Fibroblast of lung (primary cell): Measurements from ENCODE around the gene B2M. TPM values are rescaled to one million over a fixed set of nuclear protein-coding genes. Genes with fewer than 3 reads are reported as not detected.
"Not testable (repeated sequence)": the region's sequence is repeated elsewhere in the genome, so short reads cannot be mapped to it uniquely, and the experiment has no call there.

Experiments used
- DNase-seq, 2 donors: peaks; one replicate each; pipeline versions ENCODE4 v3.0.0 to v3.0.0-alpha.2; 2010; ENCODE audit warnings: low read depth in 2 of 2
- H2AFZ ChIP-seq: 2 replicates; pipeline ENCODE4 v1.5.1; 2012; ENCODE audit warnings: low read length, control low read depth, inconsistent platforms
- H3K27ac ChIP-seq: 2 replicates; pipeline ENCODE4 v1.5.1; 2011; ENCODE audit warnings: low read length, control low read depth; ENCODE audit not compliant: insufficient read depth
- H3K27me3 ChIP-seq: 2 replicates; pipeline ENCODE4 v1.5.1; 2011; ENCODE audit warnings: mild to moderate bottlenecking, low read length; ENCODE audit not compliant: control insufficient read depth, insufficient read depth
- H3K36me3 ChIP-seq: 2 replicates; pipeline ENCODE4 v1.5.1; 2011; ENCODE audit warnings: low read length; ENCODE audit not compliant: control insufficient read depth, insufficient read depth
- H3K4me1 ChIP-seq: 2 replicates; pipeline ENCODE4 v1.5.1; 2011; ENCODE audit warnings: low read length; ENCODE audit not compliant: control insufficient read depth, insufficient read depth; ENCODE audit errors: extremely low read depth
- H3K4me2 ChIP-seq: 2 replicates; pipeline ENCODE4 v1.5.1; 2011; ENCODE audit warnings: low read length, control low read depth; ENCODE audit not compliant: insufficient read depth; ENCODE audit errors: extremely low read depth
- H3K4me3 ChIP-seq, 4 experiments: fragments of 200-600 bp in 1 of 4; sonication (generic) in 1 of 4; replicated peaks in 1 of 4; 2 replicates each; pipeline ENCODE4 v1.5.1; 2011 to 2016; ENCODE audit warnings: low read length in 4 of 4, low read depth in 3 of 4, mild to moderate bottlenecking in 3 of 4, control low read depth in 2 of 4, inconsistent platforms in 1 of 4, mixed read lengths in 1 of 4; ENCODE audit not compliant: insufficient read depth in 1 of 4; ENCODE audit errors: control extremely low read depth in 1 of 4
- H3K79me2 ChIP-seq: 2 replicates; pipeline ENCODE4 v1.5.1; 2012; ENCODE audit warnings: mild to moderate bottlenecking, low read length, inconsistent platforms; ENCODE audit not compliant: control insufficient read depth, insufficient read depth
- H3K9ac ChIP-seq: 2 replicates; pipeline ENCODE4 v1.5.1; 2011; ENCODE audit warnings: mild to moderate bottlenecking, low read length, control low read depth; ENCODE audit not compliant: insufficient read depth
- H3K9me3 ChIP-seq: 2 replicates; pipeline ENCODE4 v1.5.1; 2012; ENCODE audit warnings: low read depth, low read length; ENCODE audit not compliant: control insufficient read depth, insufficient read depth
- H4K20me1 ChIP-seq: 2 replicates; pipeline ENCODE4 v1.5.1; 2011; ENCODE audit warnings: low read length; ENCODE audit not compliant: control insufficient read depth, insufficient read depth; ENCODE audit errors: extremely low read depth
- CTCF ChIP-seq, 2 donors: IDR thresholded peaks in 1 of 2; conservative IDR thresholded peaks in 1 of 2; 1 replicate in 1 of 2; 2 replicates in 1 of 2; pipeline ENCODE4 v1.5.1; 2011 to 2012; ENCODE audit warnings: low read length in 2 of 2, control low read depth in 1 of 2, inconsistent platforms in 1 of 2, low read depth in 1 of 2, mild to moderate bottlenecking in 1 of 2
- EZH2 ChIP-seq: IDR thresholded peaks from 2 replicates; pipeline ENCODE4 v1.5.1; 2012; ENCODE audit warnings: low read length, control low read depth, mild to moderate bottlenecking; ENCODE audit errors: missing control alignments
- polyA plus RNA-seq, 2 donors: library from polyadenylated mRNA; depleted of rRNA in 1 of 2; stranded (reverse) in 1 of 2; unstranded in 1 of 2; fragments of >200 nt; gene quantifications; 2 replicates each; pipeline ENCODE4 v1.2.1, GENCODE V29; 2011 to 2012; ENCODE audit warnings: missing spikeins in 1 of 2
- total RNA-seq: library from RNA; depleted of rRNA; stranded (reverse); fragments of >200 nt; gene quantifications from 2 replicates; pipeline ENCODE4 v1.2.1, GENCODE V29; 2014

Gene B2M
- total and polyA plus RNA-seq, 2 donors (not counting 1 experiment from before 2014, with no cell fraction given) = 2,942 to 13,303 TPM

GRCh38 chr15:44743454-44743853 is 32.1 kb downstream of the B2M start:
- H4K20me1 ChIP-seq, H3K9me3 ChIP-seq, H3K27ac ChIP-seq, H3K4me2 ChIP-seq, H2AFZ ChIP-seq, H3K4me3 ChIP-seq, H3K79me2 ChIP-seq, H3K4me1 ChIP-seq, H3K27me3 ChIP-seq, H3K9ac ChIP-seq, DNase-seq, H3K36me3 ChIP-seq: not testable (repeated sequence)

- Histone ChIP-seq H4K20me1 (no peaks in the 10 kb centered on the region), H3K27ac (no peak overlapping the region), H3K4me2 (no peak overlapping the region), H3K9ac (no peak overlapping the region), H2AFZ (no peak overlapping the region), H3K79me2 (no peaks in the 10 kb centered on the region), H3K4me1 (no peaks in the 10 kb centered on the region), H3K36me3 (no peaks in the 10 kb centered on the region), H3K9me3 (no peaks in the 10 kb centered on the region), H3K4me3 (no peak overlapping the region), H3K27me3 (peaks cover 4% of the 10 kb centered on the region)
- DNase-seq = no peak
- TF ChIP-seq CTCF (conservative IDR thresholded peaks at IDR 0.05 in 1 of 2, IDR thresholded peaks at IDR 0.05 in 1 of 2; ENCODE audit: low read depth in 1 of 2, low read length in 2 of 2) (no peak), EZH2 (no peak)
These were observed 42.0 kb downstream of the B2M start for GRCh38 chr15:44753345-44753744.

- Histone ChIP-seq H3K27ac (no peak overlapping the region), H3K4me3 (no peak overlapping the region), H3K27me3 (peaks cover 5% of the 10 kb centered on the region), H3K9ac (no peak overlapping the region), H3K79me2 (no peaks in the 10 kb centered on the region), H3K36me3 (no peaks in the 10 kb centered on the region), H4K20me1 (no peaks in the 10 kb centered on the region), H3K4me2 (no peak overlapping the region), H2AFZ (no peak overlapping the region), H3K4me1 (no peaks in the 10 kb centered on the region), H3K9me3 (no peaks in the 10 kb centered on the region)
- TF ChIP-seq CTCF (conservative IDR thresholded peaks at IDR 0.05 in 1 of 2, IDR thresholded peaks at IDR 0.05 in 1 of 2; ENCODE audit: low read depth in 1 of 2, low read length in 2 of 2) (no peak), EZH2 (no peak)
- DNase-seq = no peak
These were observed 51.9 kb downstream of the B2M start for GRCh38 chr15:44763187-44763586.
